A549 (cell line): ENCODE results near the gene KCND3.

Source experiments
- CTCF ChIP-seq: fragments of >200 bp; sonication (Bioruptor Twin); formaldehyde crosslinking; IDR thresholded peaks from 3 replicates; pipeline ENCODE4 v1.5.1; 2016
- EP300 ChIP-seq, 2 experiments: fragments of >200 bp; sonication (Bioruptor Twin); formaldehyde crosslinking; IDR thresholded peaks; 2 replicates in 1 of 2; 3 replicates in 1 of 2; pipeline ENCODE4 v1.6.1; 2016 to 2017
- JUN ChIP-seq, 2 experiments: fragments of >200 bp; sonication (Bioruptor Twin); formaldehyde crosslinking; IDR thresholded peaks; 2 replicates in 1 of 2; 3 replicates in 1 of 2; pipeline ENCODE4 v1.6.1; 2016 to 2017
- POLR2A ChIP-seq: IDR thresholded peaks from 2 replicates; pipeline ENCODE4 v1.6.1; 2012; ENCODE audit warnings: mild to moderate bottlenecking, low read length
- RCOR1 ChIP-seq: fragments of 150-350 bp; IDR thresholded peaks from 2 replicates; pipeline ENCODE4 v1.6.1; 2014; ENCODE audit warnings: antibody characterized with exemption, low read length, low read depth
- REST ChIP-seq: fragments of 200-600 bp; sonication (generic); IDR thresholded peaks from 2 replicates; pipeline ENCODE4 v1.6.1; 2016; ENCODE audit warnings: antibody characterized with exemption, mild to moderate bottlenecking, moderate library complexity

- TF ChIP-seq RCOR1 (no peak), POLR2A (no peak), JUN (IDR thresholded peaks at IDR 0.05) (no peak), REST (no peak), EP300 (IDR thresholded peaks at IDR 0.05) (no peak), CTCF (no peak)
These were observed 8.8 kb downstream of the KCND3 start for GRCh38 chr1:111980686-111981085.
